Activated CD4-positive, alpha-beta T cell treated with anti-CD3 and anti-CD28 coated beads, Interleukin-2, Interleukin-4, amounts not matched to agents 100 ng/mL and 50 ng/mL, durations not matched to agents 16 hours and 8 hours (primary cell): ENCODE data around the gene PIH1D1.
"Not testable (repeated sequence)": the region's sequence is repeated elsewhere in the genome, so short reads cannot be mapped to it uniquely, and the experiment has no call there.

Source experiments
- DNase-seq: peaks from one replicate; pipeline ENCODE4 v3.0.0-alpha.2; 2020; ENCODE audit warnings: low spot score

Gene PIH1D1

GRCh38 chr19:49481020-49481683 is 29.5 kb upstream of the PIH1D1 start:
- DNase-seq, result no peak

GRCh38 chr19:49479975-49480628 is 28.5 kb upstream of the PIH1D1 start:
- no peak for DNase-seq

GRCh38 chr19:49475995-49476880 is 24.6 kb upstream of the PIH1D1 start:
- DNase-seq, result peak; percentile 84

DNA sequence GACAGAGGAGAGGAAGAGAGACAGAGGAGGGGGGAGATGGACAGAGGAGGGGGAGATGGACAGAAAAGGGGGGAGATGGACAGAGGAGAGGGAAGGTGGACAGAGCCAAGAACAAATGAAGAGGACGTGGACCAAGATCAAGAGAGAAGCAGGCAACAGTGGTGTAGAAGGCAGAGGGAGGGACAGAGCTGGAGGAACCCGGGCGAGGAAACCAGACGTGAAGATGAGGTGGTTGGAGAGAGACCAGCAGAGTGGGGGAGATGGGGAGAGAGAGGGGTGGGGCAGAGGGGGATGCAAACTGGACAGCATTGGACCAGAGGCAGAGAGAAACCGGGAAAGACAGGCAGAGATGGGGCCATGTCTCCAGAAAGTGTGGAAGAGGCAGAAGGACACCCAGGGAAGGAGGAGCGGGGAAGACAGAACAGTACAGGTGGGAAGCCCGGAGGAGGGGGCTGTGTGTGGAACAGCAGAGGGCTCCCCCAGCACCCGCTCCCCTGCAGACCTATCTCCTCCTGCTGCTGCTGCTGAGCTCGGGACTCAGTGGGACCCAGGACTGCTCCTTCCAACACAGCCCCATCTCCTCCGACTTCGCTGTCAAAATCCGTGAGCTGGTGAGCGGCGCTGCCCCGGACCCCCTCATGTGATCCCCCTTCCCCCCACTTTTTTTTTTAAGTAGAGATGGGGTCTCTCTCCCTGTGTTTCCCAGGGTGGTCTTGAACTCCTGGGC is 23.7 kb upstream of the PIH1D1 start:
- no peak for DNase-seq

- DNase-seq, result no peak
Observed at GRCh38 chr19:49474542-49474924, 22.9 kb upstream of the PIH1D1 start.

DNA sequence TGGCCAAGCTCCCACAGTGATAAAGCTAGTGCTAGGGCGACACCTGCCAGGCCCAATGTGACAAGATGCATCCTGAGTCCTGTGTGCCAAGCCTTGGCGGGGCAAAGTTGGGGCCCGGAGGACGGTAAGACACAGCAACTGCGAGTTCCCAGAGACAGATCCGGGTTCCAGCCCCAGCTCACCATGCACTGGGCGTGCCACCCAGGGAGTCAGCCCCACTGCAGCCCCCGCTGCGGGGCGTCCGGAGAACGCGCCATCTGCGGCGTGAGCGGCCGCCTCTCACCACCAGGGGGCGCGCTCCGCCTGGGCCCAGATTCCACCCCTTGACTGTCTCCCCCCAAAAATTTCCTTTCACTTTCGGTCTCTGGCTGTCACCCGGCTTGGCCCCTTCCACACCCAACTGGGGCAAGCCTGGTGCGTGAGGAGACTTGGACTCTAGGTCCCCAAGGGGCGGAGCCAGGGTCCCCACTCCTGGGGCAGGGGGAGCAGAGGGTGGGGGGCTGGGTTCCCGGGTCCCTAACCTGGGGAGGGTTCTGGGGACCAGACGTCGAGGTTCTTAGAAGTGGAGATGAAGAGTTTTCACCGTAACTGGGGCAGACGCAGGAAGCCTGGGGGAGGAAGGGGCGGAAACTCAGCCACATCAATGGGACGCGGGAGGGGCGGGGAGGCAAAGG is 22.4 kb upstream of the PIH1D1 start, which contains the start of gene FLT3LG:
Gene FLT3LG, plus strand, starts transcription at position 348 of the 674 bp plus-strand sequence. CDS start 425 bp downstream, outside the sequence.
- DNase-seq, result peak; percentile 94

DNA sequence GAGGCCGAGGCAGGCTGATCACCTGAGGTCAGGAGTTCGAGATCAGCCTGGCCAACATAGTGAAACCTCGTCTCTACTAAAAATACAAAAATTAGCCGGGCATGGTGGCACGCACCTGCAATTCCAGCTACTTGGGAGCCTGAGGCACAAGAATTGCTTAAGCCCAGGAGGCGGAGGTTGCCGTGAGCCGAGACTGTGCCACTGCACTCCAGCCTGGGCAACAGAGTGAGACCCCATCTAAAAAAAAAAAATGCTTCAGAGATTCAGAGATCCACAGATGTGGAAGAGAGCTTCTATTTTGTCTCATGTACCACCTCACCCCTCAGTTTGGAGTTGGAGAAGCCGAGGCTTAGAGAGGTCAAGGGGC is 21.9 kb upstream of the PIH1D1 start:
- DNase-seq, result not testable (repeated sequence)

- no peak for DNase-seq
Observed at GRCh38 chr19:49472936-49473335, 21.3 kb upstream of the PIH1D1 start.

DNA sequence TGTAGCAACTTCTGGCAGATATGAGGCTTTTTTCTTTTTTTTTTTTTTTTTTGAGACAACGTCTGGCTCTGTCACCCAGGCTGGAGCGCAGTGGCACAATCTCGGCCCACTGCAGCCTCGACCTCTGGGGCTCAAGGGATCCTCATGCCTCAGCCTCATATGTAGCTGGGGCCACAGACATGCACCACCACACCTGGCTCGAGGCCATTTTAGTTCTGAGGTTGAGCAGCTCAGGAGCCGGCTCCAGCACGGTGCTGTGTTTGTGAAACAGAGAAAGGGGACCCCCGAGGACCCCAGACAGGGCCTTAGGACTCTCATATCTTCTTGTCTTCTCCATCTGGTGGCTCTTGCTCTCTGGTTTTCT is 19.0 kb upstream of the PIH1D1 start:
- DNase-seq, result peak; percentile 12

- peak; percentile 89 for DNase-seq
Observed at GRCh38 chr19:49469828-49470614, 18.4 kb upstream of the PIH1D1 start.

GRCh38 chr19:49468746-49469447 is 17.3 kb upstream of the PIH1D1 start:
- peak; percentile 91 for DNase-seq

DNA sequence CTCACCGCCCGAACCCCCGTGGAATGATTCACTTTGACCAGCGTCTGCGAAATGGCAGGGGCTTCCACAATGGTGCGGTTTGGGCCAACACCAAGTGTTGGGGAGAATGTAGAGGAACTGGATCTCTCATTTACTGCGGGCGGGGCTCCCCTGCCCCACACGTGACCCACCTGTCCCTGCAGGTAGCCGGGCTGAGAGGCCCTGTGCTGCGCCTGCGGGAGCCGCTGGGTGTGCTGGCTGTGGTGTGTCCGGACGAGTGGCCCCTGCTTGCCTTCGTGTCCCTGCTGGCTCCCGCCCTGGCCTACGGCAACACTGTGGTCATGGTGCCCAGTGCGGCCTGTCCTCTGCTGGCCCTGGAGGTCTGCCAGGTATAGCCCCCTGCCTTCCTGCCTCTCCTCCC is 16.6 kb upstream of the PIH1D1 start:
- no peak for DNase-seq

- no peak for DNase-seq
Observed at GRCh38 chr19:49465371-49465770, 13.8 kb upstream of the PIH1D1 start.

- DNase-seq, result no peak
Observed at GRCh38 chr19:49463960-49464740, 12.5 kb upstream of the PIH1D1 start.

DNA sequence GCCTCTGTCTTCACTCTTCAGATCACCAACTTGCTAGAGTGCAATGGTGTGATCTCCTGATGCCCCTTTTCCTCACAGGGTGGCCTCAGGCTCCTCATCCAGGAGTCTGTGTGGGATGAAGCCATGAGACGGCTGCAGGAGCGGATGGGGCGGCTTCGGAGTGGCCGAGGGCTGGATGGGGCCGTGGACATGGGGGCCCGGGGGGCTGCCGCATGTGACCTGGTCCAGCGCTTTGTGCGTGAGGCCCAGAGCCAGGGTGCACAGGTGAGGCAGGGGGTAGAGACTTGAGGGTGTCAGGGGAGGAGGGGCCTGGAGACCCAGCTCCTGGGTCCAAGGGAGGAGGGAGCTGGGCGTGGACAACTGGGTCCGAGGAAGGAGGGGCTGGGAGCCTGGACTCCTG is 10.9 kb upstream of the PIH1D1 start:
- no peak for DNase-seq

DNA sequence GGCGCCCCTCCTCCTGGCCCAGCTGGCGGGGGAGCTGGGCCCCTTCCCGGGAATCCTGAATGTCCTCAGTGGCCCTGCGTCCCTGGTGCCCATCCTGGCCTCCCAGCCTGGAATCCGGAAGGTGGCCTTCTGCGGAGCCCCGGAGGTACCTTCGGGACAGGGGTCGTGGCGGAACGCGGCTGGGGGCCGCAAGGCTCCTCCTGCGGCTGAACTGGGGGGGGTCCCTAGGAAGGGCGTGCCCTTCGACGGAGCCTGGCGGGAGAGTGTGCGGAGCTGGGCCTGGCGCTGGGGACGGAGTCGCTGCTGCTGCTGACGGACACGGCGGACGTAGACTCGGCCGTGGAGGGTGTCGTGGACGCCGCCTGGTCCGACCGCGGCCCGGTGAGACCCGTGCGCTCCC is 10.0 kb upstream of the PIH1D1 start:
- DNase-seq, result no peak

- not testable (repeated sequence) for DNase-seq
Observed at GRCh38 chr19:49461130-49461529, 9.5 kb upstream of the PIH1D1 start.

- no peak for DNase-seq
Observed at GRCh38 chr19:49459388-49459787, 7.8 kb upstream of the PIH1D1 start.

- DNase-seq, result no peak
Observed at GRCh38 chr19:49458567-49458903, 6.9 kb upstream of the PIH1D1 start.

- DNase-seq, result no peak
Observed at GRCh38 chr19:49456326-49456725, 4.7 kb upstream of the PIH1D1 start.
